HUES48 (cell line): ENCODE data around the gene CFAP58.
"Not testable (repeated sequence)": the region's sequence is repeated elsewhere in the genome, so short reads cannot be mapped to it uniquely, and the experiment has no call there.

ENCODE experiments used
- H3K27ac ChIP-seq: one replicate; pipeline ENCODE4 v1.7.0; 2013; ENCODE audit warnings: low read depth, low read length, inconsistent platforms
- H3K27me3 ChIP-seq: 2 replicates; pipeline ENCODE4 v1.6.1; 2013; ENCODE audit warnings: mild to moderate bottlenecking, low read length; ENCODE audit not compliant: control insufficient read depth, insufficient read depth
- H3K36me3 ChIP-seq: 2 replicates; pipeline ENCODE4 v1.6.1; 2013; ENCODE audit warnings: low read length; ENCODE audit not compliant: control insufficient read depth, insufficient read depth
- H3K4me1 ChIP-seq: 2 replicates; pipeline ENCODE4 v1.6.1; 2013; ENCODE audit warnings: mild to moderate bottlenecking, low read length; ENCODE audit not compliant: control insufficient read depth, insufficient read depth
- H3K4me3 ChIP-seq: 2 replicates; pipeline ENCODE4 v1.5.1; 2013; ENCODE audit warnings: mild to moderate bottlenecking, low read depth, low read length
- H3K9ac ChIP-seq: 2 replicates; pipeline ENCODE4 v1.6.1; 2013; ENCODE audit warnings: mild to moderate bottlenecking, low read depth, low read length, moderate library complexity
- H3K9me3 ChIP-seq: 2 replicates; pipeline ENCODE4 v1.6.1; 2013; ENCODE audit warnings: low read length; ENCODE audit not compliant: control insufficient read depth, insufficient read depth

The CFAP58 gene

DNA sequence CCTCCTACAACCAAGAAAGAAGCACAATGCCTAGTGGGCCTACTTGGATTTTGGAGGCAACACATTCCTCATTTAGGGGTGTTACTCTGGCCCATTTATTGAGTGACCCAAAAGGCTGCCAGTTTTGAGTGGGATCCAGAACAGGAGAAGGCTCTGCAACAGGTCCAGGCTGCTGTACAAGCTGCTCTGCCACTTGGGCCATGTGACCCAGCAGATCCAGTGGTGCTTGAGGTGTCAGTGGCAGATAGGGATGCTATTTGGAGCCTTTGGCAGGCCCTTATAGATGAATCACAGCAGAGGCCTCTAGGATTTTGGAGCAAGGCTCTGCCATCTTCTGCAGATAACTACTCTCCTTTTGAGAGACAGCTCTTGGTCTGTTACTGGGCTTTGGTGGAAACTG lies 111.9 kb downstream of the CFAP58 start:
- H3K27me3 ChIP-seq, H3K9me3 ChIP-seq, H3K36me3 ChIP-seq, H3K4me3 ChIP-seq, H3K27ac ChIP-seq, H3K4me1 ChIP-seq, H3K9ac ChIP-seq: not testable (repeated sequence)

DNA sequence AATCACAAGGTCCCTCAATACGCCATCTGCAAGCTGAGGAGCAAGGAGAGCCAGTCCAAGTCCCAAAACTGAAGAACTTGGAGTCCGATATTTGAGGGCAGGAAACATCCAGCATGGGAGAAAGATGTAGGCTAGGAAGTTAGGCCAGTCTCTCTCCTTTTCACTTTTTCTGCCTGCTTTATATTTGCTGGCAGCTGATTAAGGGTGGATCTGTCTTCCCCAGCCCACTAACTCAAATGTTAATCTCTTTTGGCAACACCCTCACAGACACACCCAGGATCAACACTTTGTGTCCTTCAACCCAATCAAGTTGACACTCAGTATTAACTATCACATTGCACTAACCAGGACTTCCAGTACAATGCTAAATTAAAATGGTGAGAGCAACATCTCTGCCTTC lies 115.2 kb downstream of the CFAP58 start:
- not testable (repeated sequence) for H3K36me3 ChIP-seq, H3K4me3 ChIP-seq, H3K9me3 ChIP-seq, H3K27me3 ChIP-seq, H3K4me1 ChIP-seq, H3K9ac ChIP-seq, H3K27ac ChIP-seq

GRCh38 chr10:104472505-104472904 lies 118.9 kb downstream of the CFAP58 start:
- Histone ChIP-seq H3K27me3 (no peaks in the 10 kb centered on the region), H3K27ac (no peak overlapping the region), H3K4me3 (no peak overlapping the region)

GRCh38 chr10:104472957-104473745 lies 119.5 kb downstream of the CFAP58 start:
- H3K4me3 ChIP-seq: no peak overlapping the region
- H3K27ac ChIP-seq: no peak overlapping the region
- no peak overlapping the region for H3K9ac ChIP-seq
- no peaks in the 10 kb centered on the region for H3K36me3 ChIP-seq
- H3K9me3 ChIP-seq: peaks cover 7% of the 10 kb centered on the region; the same call in 1 of the 2 replicates
- H3K4me1 ChIP-seq: no peaks in the 10 kb centered on the region
- H3K27me3 ChIP-seq: no peaks in the 10 kb centered on the region

More at GRCh38 chr10:104472505-104472904, 118.9 kb downstream of the CFAP58 start:
- Histone ChIP-seq H3K36me3 (no peaks in the 10 kb centered on the region), H3K9ac (no peak overlapping the region), H3K9me3 (peaks cover 7% of the 10 kb centered on the region; the same call in 1 of the 2 replicates), H3K4me1 (no peaks in the 10 kb centered on the region)

GRCh38 chr10:104478380-104478779 lies 124.7 kb downstream of the CFAP58 start:
- Histone ChIP-seq H3K27ac (no peak overlapping the region), H3K27me3 (no peaks in the 10 kb centered on the region), H3K36me3 (no peaks in the 10 kb centered on the region), H3K4me1 (no peaks in the 10 kb centered on the region), H3K4me3 (no peak overlapping the region), H3K9ac (no peak overlapping the region), H3K9me3 (no peaks in the 10 kb centered on the region)

DNA sequence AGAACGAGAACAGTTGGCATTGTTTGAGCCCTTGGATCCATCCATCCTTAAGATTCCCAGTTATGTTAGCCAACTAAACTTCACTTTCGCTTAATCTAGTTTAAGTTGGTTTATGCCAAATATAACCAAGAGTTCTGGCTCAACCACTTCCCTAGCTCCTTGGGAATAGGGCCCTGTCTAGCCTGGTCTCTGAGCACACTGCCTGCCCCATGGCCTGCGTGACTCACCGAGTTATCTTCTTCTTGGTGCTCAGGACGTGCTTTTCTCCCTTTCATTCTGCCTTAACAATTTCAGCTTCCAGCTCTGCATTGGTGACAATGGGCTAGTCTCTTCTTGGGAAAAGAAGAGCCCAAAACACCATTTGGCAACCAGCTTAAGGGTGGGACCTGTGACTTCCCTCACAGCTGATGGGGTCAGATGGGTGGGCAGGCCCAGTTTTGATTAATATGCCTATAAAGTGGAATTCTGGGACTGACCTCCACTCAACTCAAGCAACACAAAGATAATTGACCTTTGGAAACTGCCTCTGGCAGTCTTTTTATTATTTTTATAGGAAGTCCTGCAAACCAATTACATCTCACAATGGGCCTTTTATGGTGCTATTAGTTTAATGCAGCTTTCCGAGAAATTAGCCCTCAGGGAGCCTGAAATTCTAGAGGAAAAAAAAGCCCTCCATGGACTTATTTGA lies 126.4 kb downstream of the CFAP58 start:
- H3K4me3 ChIP-seq: no peak overlapping the region

DNA sequence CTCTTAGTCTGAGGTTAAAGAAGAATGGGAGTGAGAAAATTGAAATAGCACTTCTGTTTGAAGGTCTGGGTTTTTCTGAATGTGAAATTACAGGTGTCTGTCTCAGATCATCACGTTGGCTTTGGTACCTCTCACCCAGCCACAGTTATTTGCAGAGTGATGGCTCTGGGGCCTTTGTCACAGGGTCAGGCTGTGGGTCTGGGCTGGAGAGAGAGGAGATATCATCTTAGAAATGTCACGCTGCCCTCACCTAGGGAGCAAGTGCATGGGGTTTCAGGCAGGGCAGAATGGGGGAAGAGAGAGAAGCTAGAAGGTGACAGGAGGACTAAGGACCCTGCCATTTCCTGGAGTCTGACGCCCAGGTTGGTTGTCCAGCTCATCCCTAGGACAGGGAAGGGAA lies 127.2 kb downstream of the CFAP58 start:
- Histone ChIP-seq H3K9me3 (no peaks in the 10 kb centered on the region), H3K4me3 (no peak overlapping the region), H3K27me3 (no peaks in the 10 kb centered on the region), H3K4me1 (no peaks in the 10 kb centered on the region), H3K36me3 (no peaks in the 10 kb centered on the region), H3K27ac (no peak overlapping the region), H3K9ac (no peak overlapping the region)

More for the DNA sequence above, 126.4 kb downstream of the CFAP58 start:
- no peaks in the 10 kb centered on the region for H3K27me3 ChIP-seq
- H3K27ac ChIP-seq: no peak overlapping the region
- no peaks in the 10 kb centered on the region for H3K36me3 ChIP-seq
- no peaks in the 10 kb centered on the region for H3K4me1 ChIP-seq
- H3K9ac ChIP-seq: no peak overlapping the region
- no peaks in the 10 kb centered on the region for H3K9me3 ChIP-seq

- H3K4me3 ChIP-seq: no peak overlapping the region
- H3K27me3 ChIP-seq: no peaks in the 10 kb centered on the region
- no peak overlapping the region for H3K27ac ChIP-seq
- no peak overlapping the region for H3K9ac ChIP-seq
- H3K4me1 ChIP-seq: peaks cover 8% of the 10 kb centered on the region
- H3K36me3 ChIP-seq: no peaks in the 10 kb centered on the region
- H3K9me3 ChIP-seq: no peaks in the 10 kb centered on the region
These were observed 129.9 kb downstream of the CFAP58 start for GRCh38 chr10:104483582-104483981.

DNA sequence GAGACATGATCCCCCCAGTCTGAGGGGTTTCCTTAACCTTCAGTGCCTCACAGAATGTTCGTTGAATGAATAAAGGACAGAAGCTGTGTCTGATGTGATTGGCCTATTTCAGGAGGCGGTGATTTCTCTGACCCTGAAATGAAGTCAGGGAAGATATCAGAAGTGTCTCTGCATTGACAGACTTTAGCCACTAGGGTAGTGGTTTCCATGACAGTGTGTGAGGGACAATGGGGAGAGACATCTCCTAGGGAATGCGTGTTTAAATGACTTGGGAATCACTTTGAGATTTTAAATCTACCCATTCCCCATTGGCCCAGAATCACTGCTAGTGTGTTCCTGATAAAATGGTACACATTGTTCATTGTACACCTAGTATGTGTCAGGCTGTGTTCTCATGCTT lies 132.0 kb downstream of the CFAP58 start:
- Histone ChIP-seq H3K27ac (no peak overlapping the region), H3K4me3 (no peak overlapping the region), H3K4me1 (peaks cover 8% of the 10 kb centered on the region), H3K9ac (no peak overlapping the region), H3K27me3 (no peaks in the 10 kb centered on the region), H3K36me3 (no peaks in the 10 kb centered on the region), H3K9me3 (no peaks in the 10 kb centered on the region)

DNA sequence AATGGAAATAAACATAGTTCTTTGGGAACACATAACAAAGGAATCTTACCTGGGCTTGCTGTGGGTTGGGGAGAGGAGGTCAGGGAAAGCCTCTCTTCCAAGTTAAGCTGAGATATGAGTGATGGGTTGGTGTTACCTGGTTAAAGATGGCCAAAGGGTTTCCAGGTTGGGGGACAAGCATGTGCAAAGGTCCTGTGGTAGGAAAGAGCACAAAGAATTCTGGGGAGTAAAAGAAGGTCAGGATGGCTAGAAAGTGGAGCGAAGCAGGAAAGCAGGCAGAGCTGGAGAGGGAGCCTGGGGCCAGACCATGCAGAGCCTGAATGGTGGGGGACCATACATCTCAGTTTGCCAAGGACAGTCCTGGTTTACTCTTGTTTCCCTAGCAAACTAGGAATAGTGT lies 133.2 kb downstream of the CFAP58 start:
- no peak overlapping the region for H3K9ac ChIP-seq
- peaks cover 8% of the 10 kb centered on the region for H3K4me1 ChIP-seq
- H3K27me3 ChIP-seq: no peaks in the 10 kb centered on the region
- H3K36me3 ChIP-seq: no peaks in the 10 kb centered on the region
- no peak overlapping the region for H3K27ac ChIP-seq
- no peak overlapping the region for H3K4me3 ChIP-seq
- no peaks in the 10 kb centered on the region for H3K9me3 ChIP-seq

DNA sequence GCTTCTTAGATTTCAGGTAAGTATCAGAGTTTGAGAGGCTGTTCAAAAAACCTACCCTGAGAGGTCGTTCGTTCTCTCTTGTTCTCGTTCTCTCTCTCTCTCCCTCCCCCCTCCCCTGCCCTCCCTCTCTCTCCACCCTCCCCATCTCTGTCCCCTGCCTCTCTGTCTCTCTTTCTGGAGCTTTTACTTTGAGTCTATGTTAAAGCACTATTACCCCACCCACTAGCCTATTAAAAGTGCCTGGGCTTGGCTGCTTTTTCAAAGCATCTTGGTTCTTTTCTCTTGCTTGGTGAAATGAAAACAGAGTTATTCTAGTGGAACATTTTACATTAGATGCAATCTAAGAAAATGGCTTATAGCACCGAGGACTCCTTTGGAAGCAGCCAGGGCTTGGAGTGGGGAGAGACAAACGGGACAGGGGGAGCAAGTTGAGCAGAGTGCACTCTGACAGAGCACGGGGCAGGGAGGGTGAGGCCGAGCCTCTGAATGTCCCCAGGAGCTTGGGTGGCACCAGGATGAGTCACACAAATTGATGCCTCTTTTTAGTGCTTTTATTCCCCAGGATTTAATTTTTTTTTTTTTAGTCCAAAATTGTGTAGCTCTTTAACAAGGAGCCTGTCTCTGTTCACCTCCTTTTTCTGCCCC lies 134.3 kb downstream of the CFAP58 start:
- no peaks in the 10 kb centered on the region for H3K9me3 ChIP-seq
- no peak overlapping the region for H3K9ac ChIP-seq
- peaks cover 8% of the 10 kb centered on the region for H3K4me1 ChIP-seq

More for the DNA sequence above, 134.3 kb downstream of the CFAP58 start:
- Histone ChIP-seq H3K4me3 (no peak overlapping the region), H3K27me3 (no peaks in the 10 kb centered on the region), H3K36me3 (no peaks in the 10 kb centered on the region), H3K27ac (no peak overlapping the region)
